Tibial nerve (tissue), 4 donors: Measurements from ENCODE around the gene LRRC37A. TPM values are rescaled to one million over a fixed set of nuclear protein-coding genes. Genes with fewer than 3 reads are reported as not detected.
"Not testable (repeated sequence)": the region's sequence is repeated elsewhere in the genome, so short reads cannot be mapped to it uniquely, and the experiment has no call there.

Source experiments
- DNase-seq, 2 donors: peaks; one replicate each; pipeline ENCODE4 v3.0.0-alpha.2; 2019; ENCODE audit warnings: low spot score in 2 of 2
- H3K27ac ChIP-seq, 4 donors: fragments of 200-600 bp; sonication (generic) in 3 of 4; one replicate each; pipeline ENCODE4 v1.5.1; 2017 to 2019; ENCODE audit warnings: mild to moderate bottlenecking in 1 of 4
- H3K27me3 ChIP-seq, 2 donors: fragments of 200-600 bp; sonication (generic) in 1 of 2; one replicate each; pipeline versions ENCODE4 v1.5.1 to v1.6.0; 2017 to 2019
- H3K36me3 ChIP-seq, 3 donors: fragments of 200-600 bp; sonication (generic); one replicate each; pipeline ENCODE4 v1.5.1; 2018 to 2019
- H3K4me1 ChIP-seq, 4 donors: fragments of 200-600 bp; sonication (generic) in 3 of 4; one replicate each; pipeline ENCODE4 v1.5.1; 2017 to 2019
- H3K4me3 ChIP-seq, 4 donors: fragments of 200-600 bp; sonication (generic) in 3 of 4; one replicate each; pipeline ENCODE4 v1.5.1; 2017 to 2019; ENCODE audit warnings: mild to moderate bottlenecking in 1 of 4, moderate library complexity in 1 of 4
- H3K9me3 ChIP-seq, 4 donors: fragments of 200-600 bp; sonication (generic) in 3 of 4; one replicate each; pipeline ENCODE4 v1.5.1; 2017 to 2019
- EP300 ChIP-seq, 2 donors: sonication (generic); formaldehyde crosslinking; IDR thresholded peaks; one replicate each; pipeline ENCODE4 v1.6.1; 2017; ENCODE audit warnings: antibody characterized with exemption in 2 of 2, mild to moderate bottlenecking in 1 of 2
- POLR2A ChIP-seq, 2 donors: fragments of 450-650 bp; IDR thresholded peaks; one replicate each; pipeline ENCODE4 v1.6.1; 2017; ENCODE audit warnings: antibody characterized with exemption in 2 of 2, mild to moderate bottlenecking in 2 of 2, moderate library complexity in 2 of 2
- WGBS, 2 donors: methylation state at CpG; one replicate each; pipeline ENCODE4 v1.1.5; 2018; 5-methylcytosine and 5-hydroxymethylcytosine counted together
- total RNA-seq, 4 donors: library from RNA; depleted of rRNA; stranded (reverse); fragments of >200 nt; gene quantifications; one replicate each; pipeline ENCODE4 v1.1.0, GENCODE V29; 2016
- TF ChIP-seq, protein P1 (sequence below), 5 experiments: fragments of 200-600 bp in 3 of 5; fragments of 450-650 bp in 2 of 5; sonication (generic) in 3 of 5; IDR thresholded peaks; one replicate each; pipeline ENCODE4 v1.5.1; 2016 to 2019; ENCODE audit warnings: antibody characterized with exemption in 5 of 5, mild to moderate bottlenecking in 3 of 5, moderate library complexity in 2 of 5

Gene LRRC37A
- total RNA-seq, 4 donors from 2014 or later: 1.8 to 4.3 (median 3.2) TPM

DNA sequence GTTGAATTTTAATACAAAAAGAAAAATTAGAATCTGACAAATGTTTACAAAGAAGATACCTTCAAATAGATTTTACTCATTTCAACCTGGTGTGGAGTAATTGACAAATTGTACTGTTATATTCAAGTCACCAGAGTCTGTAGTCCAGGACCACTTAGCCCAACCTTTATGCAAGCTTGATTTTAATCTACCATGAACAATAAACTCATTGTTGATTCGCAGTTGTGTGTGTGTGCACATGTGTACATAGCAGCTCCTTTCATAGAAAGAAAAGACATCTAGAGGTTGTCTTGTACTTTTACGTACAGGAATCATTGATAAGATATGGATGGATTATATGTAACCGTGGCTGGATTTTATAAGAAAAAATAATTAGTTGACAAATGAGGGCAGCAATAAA is 20.7 kb upstream of the LRRC37A start:
- no peak for DNase-seq
- TF ChIP-seq EP300 (IDR thresholded peaks at IDR 0.05) (no peak), POLR2A (IDR thresholded peaks at IDR 0.05) (no peak)
- TF ChIP-seq, protein P1, sequence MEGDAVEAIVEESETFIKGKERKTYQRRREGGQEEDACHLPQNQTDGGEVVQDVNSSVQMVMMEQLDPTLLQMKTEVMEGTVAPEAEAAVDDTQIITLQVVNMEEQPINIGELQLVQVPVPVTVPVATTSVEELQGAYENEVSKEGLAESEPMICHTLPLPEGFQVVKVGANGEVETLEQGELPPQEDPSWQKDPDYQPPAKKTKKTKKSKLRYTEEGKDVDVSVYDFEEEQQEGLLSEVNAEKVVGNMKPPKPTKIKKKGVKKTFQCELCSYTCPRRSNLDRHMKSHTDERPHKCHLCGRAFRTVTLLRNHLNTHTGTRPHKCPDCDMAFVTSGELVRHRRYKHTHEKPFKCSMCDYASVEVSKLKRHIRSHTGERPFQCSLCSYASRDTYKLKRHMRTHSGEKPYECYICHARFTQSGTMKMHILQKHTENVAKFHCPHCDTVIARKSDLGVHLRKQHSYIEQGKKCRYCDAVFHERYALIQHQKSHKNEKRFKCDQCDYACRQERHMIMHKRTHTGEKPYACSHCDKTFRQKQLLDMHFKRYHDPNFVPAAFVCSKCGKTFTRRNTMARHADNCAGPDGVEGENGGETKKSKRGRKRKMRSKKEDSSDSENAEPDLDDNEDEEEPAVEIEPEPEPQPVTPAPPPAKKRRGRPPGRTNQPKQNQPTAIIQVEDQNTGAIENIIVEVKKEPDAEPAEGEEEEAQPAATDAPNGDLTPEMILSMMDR (IDR thresholded peaks at IDR 0.05): no peak
- no peaks in the 10 kb centered on the region for H3K27me3 ChIP-seq
- 54 to 68% methylated on average over 3 of the region's 3 CpGs for WGBS, 2 donors
- H3K27ac ChIP-seq: no peak overlapping the region
- no peak overlapping the region for H3K4me3 ChIP-seq
- no peaks in the 10 kb centered on the region for H3K9me3 ChIP-seq
- H3K36me3 ChIP-seq: no peaks in the 10 kb centered on the region
- no peaks in the 10 kb centered on the region for H3K4me1 ChIP-seq

GRCh38 chr17:46276728-46277479 is 18.0 kb upstream of the LRRC37A start:
- not testable (repeated sequence) for DNase-seq, H3K27me3 ChIP-seq, H3K4me3 ChIP-seq, H3K27ac ChIP-seq, H3K9me3 ChIP-seq, H3K36me3 ChIP-seq, H3K4me1 ChIP-seq
- WGBS, 2 donors: 80 to 85% methylated on average over 3 of the region's 3 CpGs

DNA sequence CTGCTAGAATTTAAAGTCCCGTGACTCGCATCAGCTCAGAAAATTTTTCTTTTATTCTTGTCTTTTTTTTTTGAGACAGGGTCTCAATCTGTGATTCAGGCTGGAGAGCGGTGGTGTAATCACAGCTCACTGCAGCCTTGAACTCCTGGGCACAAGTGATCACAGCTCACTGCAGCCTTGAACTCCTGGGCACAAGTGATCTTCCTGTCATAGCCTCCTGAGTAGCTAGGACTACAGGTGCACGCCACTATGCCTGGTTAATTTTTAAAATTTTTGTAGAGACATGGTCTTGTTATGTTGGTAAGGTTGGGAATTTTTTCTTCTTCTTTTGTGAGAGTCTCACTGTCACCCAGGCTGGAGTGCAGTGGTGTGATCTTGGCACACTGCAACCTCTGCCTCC is 13.6 kb upstream of the LRRC37A start:
- DNase-seq, H3K27ac ChIP-seq, H3K36me3 ChIP-seq, H3K4me3 ChIP-seq, H3K9me3 ChIP-seq, H3K27me3 ChIP-seq, H3K4me1 ChIP-seq: not testable (repeated sequence)
- WGBS, 2 donors: 84 to 85% methylated on average over 4 of the region's 4 CpGs

DNA sequence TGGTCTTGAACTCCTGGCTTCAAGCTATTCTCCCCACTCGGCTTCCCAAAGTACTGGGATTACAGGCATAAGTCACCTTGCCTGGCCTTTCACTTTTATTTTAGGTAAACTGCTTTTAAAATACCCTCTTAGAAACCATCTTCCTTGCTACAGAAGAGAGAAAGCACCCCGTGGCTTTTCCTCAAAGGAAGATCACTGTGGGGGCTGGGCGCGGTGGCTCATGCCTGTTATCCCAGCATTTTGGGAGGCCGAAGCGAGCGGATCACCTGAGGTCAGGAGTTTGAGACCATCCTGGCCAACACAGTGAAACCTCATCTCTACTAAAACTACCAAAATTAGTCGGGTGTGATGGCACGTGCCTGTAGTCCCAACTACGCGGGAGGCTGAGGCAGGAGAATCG is 12.3 kb upstream of the LRRC37A start:
- not testable (repeated sequence) for H3K27ac ChIP-seq, DNase-seq, H3K9me3 ChIP-seq, H3K27me3 ChIP-seq, H3K4me3 ChIP-seq, H3K4me1 ChIP-seq, H3K36me3 ChIP-seq
- WGBS, 2 donors: 92 to 95% methylated on average over 11 to 12 of the region's 12 CpGs

DNA sequence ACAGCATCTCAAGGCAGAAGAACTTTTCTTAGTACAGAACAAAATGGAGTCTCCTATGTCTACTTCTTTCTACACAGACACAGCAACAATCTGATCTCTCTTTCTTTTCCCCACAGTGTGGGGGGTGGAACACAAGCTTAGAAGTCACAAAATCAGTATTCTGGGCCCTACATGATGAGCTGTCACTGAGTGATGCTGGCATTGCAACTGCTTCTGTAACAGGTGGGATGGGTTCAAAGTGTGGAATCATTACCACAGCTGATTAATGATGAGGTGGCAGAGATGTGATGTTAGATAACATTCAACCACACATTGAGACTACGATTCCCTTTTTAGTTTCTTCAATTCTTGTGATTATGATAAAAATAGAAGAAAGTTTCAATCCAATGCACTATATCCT is 10.5 kb upstream of the LRRC37A start:
- H3K4me3 ChIP-seq, H3K4me1 ChIP-seq, DNase-seq, H3K9me3 ChIP-seq, H3K27ac ChIP-seq, H3K36me3 ChIP-seq, H3K27me3 ChIP-seq: not testable (repeated sequence)
- 88 to 94% methylated on average over 1 of the region's 1 CpG for WGBS, 2 donors

- WGBS, 2 donors: 86 to 95% methylated on average over 2 of the region's 2 CpGs
- H3K4me1 ChIP-seq, H3K27ac ChIP-seq, H3K27me3 ChIP-seq, H3K9me3 ChIP-seq, H3K4me3 ChIP-seq, DNase-seq, H3K36me3 ChIP-seq: not testable (repeated sequence)
These were observed 9.4 kb upstream of the LRRC37A start for GRCh38 chr17:46285500-46285899.

DNA sequence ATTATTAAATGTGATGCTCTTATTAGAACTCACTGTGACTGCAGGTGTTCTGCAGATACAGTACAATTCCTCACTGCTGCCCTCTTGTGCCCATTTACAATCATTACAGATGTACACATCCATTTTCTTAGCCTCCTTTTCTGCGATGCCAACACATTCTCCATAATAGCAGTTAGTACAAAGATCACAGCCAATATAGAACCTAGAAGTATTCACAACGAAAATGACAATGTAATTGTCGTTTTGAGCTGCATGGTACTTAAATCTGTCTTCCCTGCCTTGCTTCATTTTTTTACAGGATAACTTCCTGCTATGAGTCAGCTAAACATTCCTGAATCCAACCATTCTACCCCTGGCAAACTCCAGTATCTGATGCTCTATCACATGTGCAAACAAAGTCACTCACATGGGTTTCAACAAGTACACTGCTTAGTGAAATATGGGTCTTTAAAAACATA is 8.1 kb upstream of the LRRC37A start:
- H3K27me3 ChIP-seq, H3K4me1 ChIP-seq, H3K36me3 ChIP-seq, H3K27ac ChIP-seq, H3K4me3 ChIP-seq, H3K9me3 ChIP-seq: not testable (repeated sequence)
- DNase-seq: peak in 1 of 2 donors; percentile 63
- WGBS, 2 donors: 1 to 2% methylated on average over 3 of the region's 3 CpGs
- TF ChIP-seq, protein P1 (IDR thresholded peaks at IDR 0.05): peak; percentile 61 to 75 (median 68)

- 80 to 84% methylated on average over 7 of the region's 7 CpGs for WGBS, 2 donors
- not testable (repeated sequence) for H3K9me3 ChIP-seq, H3K4me3 ChIP-seq, DNase-seq, H3K27ac ChIP-seq, H3K4me1 ChIP-seq, H3K36me3 ChIP-seq, H3K27me3 ChIP-seq
These were observed 7.3 kb upstream of the LRRC37A start for GRCh38 chr17:46287587-46287986.

DNA sequence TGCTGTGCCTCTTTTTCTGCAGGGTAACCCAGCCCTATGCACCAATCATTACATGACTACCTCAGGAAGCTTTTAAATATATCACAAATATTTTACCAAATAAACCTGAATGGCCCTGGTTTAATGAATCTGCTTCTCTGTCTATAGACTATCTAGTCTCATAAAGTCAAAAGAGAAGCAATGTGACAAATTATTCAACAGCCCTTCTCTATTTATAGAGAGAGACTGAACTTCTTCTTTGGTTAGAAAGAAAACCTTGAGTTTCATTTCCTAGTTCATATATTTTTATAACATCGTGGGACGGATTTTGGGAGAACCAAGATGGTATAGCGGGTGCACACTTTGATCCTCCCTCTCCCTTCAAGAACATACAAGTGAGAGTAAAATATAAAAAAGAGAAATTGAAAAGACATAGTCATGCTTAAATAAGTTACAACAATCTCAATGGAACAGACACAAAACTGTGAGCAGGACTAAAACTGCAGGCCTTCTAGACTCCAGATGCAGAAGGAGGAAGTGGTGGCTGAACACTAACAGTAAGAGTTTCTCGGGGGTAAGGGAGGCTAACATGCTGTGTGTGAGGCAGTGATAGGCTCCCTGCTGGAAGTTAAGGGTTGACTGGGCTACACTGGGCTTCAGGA is 3.9 kb upstream of the LRRC37A start:
- not testable (repeated sequence) for H3K4me3 ChIP-seq, DNase-seq, H3K27ac ChIP-seq, H3K9me3 ChIP-seq, H3K27me3 ChIP-seq, H3K4me1 ChIP-seq, H3K36me3 ChIP-seq
- 80 to 82% methylated on average over 4 of the region's 4 CpGs for WGBS, 2 donors

DNA sequence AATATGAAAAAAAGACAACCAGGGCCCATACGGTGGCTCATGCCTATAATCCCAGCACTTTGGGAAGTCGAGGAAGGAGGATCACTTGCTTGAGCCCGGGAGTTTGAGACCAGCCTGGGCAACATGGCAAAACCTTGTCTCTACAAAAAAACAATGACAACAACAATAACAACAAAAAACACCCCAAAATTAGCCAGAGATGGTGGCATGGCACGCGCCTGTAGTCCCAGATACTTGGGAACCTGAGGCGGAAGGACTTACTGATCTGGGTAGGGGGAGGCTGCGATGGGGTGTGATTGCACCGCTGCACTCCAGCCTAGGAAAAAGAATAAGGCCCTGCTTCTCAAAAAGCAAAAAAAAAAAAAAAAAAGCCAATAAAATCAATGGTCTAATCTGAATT is 3.3 kb upstream of the LRRC37A start:
- not testable (repeated sequence) for DNase-seq, H3K9me3 ChIP-seq, H3K4me1 ChIP-seq, H3K27ac ChIP-seq, H3K36me3 ChIP-seq, H3K4me3 ChIP-seq, H3K27me3 ChIP-seq
- 89 to 91% methylated on average over 8 of the region's 8 CpGs for WGBS, 2 donors

DNA sequence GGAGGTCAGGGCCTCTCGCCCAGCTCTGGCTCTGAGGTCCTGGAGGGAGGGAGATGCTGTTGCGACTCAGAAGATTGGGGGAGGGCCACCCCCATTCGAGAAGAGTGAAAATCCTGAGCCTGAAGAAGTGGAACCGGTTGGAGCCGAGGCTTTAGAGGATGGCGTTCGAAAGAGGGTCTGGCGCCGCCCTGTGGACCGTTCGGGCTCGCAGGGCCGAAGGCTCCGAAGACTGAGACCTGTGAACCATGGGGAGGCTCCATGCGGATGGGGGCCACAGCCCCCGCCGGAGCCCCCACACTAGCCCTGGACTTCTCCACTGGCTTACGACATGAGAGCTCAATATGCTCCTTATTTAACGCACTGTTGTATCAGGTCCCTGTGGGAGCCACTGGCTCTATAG is 46.3 kb downstream of the LRRC37A start:
- DNase-seq, H3K27me3 ChIP-seq, H3K4me1 ChIP-seq, H3K9me3 ChIP-seq, H3K27ac ChIP-seq, H3K4me3 ChIP-seq, H3K36me3 ChIP-seq: not testable (repeated sequence)
- no CpG with 5 or more reads among the region's 19 CpGs for WGBS, 2 donors
